Measurements from ENCODE around the gene APPBP2. TPM values are rescaled to one million over a fixed set of nuclear protein-coding genes. Genes with fewer than 3 reads are reported as not detected.

The APPBP2 gene
- total RNA-seq (10 to 100 TPM; 37.5 to 48.0 TPM), polyA plus RNA-seq (ENCODE audit: insufficient read length in 6 of 6) (10 to 100 TPM; 61.2 to 71.9 (median 64.9) TPM)
- long read RNA-seq, donor 1, full-length matches to known transcripts: 8 of 13 reads
- long read RNA-seq, donor 1, partial matches to known transcripts: 5 of 13 reads
- long read RNA-seq, donor 1, other reads (novel, unspliced or antisense): 0 of 13 reads
- long read RNA-seq, donor 2, full-length matches to known transcripts: 7 of 12 reads
- long read RNA-seq, donor 2, partial matches to known transcripts: 5 of 12 reads
- long read RNA-seq, donor 2, other reads (novel, unspliced or antisense): 0 of 12 reads
- long read RNA-seq, donor 3, full-length matches to known transcripts: 10 of 10 reads
- long read RNA-seq, donor 3, partial matches to known transcripts: 0 of 10 reads
- long read RNA-seq, donor 3, other reads (novel, unspliced or antisense): 0 of 10 reads
- long read RNA-seq, donor 4, partial matches to known transcripts: 2 of 3 reads
- long read RNA-seq, donor 4, other reads (novel, unspliced or antisense): 1 of 3 reads
- long read RNA-seq, donor 5, full-length matches to known transcripts: 11 of 27 reads
- long read RNA-seq, donor 5, partial matches to known transcripts: 0 of 27 reads
- long read RNA-seq, donor 5, other reads (novel, unspliced or antisense): 16 of 27 reads
- long read RNA-seq, donor 6, full-length matches to known transcripts: 8 of 8 reads
- long read RNA-seq, donor 6, partial matches to known transcripts: 0 of 8 reads
- long read RNA-seq, donor 6, other reads (novel, unspliced or antisense): 0 of 8 reads
- long read RNA-seq, donor 7, full-length matches to known transcripts: 7 of 7 reads
- long read RNA-seq, donor 7, partial matches to known transcripts: 0 of 7 reads
- long read RNA-seq, donor 7, other reads (novel, unspliced or antisense): 0 of 7 reads
- long read RNA-seq, donor 8, full-length matches to known transcripts: 10 of 10 reads
- long read RNA-seq, donor 8, partial matches to known transcripts: 0 of 10 reads
- long read RNA-seq, donor 8, other reads (novel, unspliced or antisense): 0 of 10 reads
- long read RNA-seq, donor 9: 0 reads
- long read RNA-seq, donor 10, partial matches to known transcripts: 1 of 1 reads
- long read RNA-seq, donor 10, other reads (novel, unspliced or antisense): 0 of 1 reads
- long read RNA-seq, donor 11: 0 reads
- long read RNA-seq, donor 12, full-length matches to known transcripts: 7 of 7 reads
- long read RNA-seq, donor 12, partial matches to known transcripts: 0 of 7 reads
- long read RNA-seq, donor 12, other reads (novel, unspliced or antisense): 0 of 7 reads

GRCh38 chr17:60525685-60526514 lies at the start of gene APPBP2:
Gene APPBP2 (minus strand): TSS chr17:60526242. CDS start chr17:60525931, 311 bp downstream.
- intact Hi-C loops (cut with DNase I): no loop called here
- H3K4me3 ChIP-seq: peak within 1 kb of the TSS; percentile 80 to 82
- peak within 1 kb of the TSS; percentile 98 to 99 for H3K27ac ChIP-seq
- DNase-seq (peak; percentile 86 to 95 (median 93)), ATAC-seq (peak; percentile 97)
- H3K4me1 ChIP-seq: peaks cover 28 to 40% of the 10 kb centered on the region in 2 donors
- no peaks in the 10 kb centered on the region for H3K27me3 ChIP-seq
- TF ChIP-seq CTCF (IDR thresholded peaks at IDR 0.05): no peak
- peaks cover 0 to 2% of the 10 kb centered on the region in 2 donors for H3K36me3 ChIP-seq
- H3K9me3 ChIP-seq: no peaks in the 10 kb centered on the region

GRCh38 chr17:60573236-60574051 lies 47.4 kb upstream of the APPBP2 start:
- Histone ChIP-seq H3K27ac (peak overlapping the region in 1 of 2 donors; percentile 75), H3K27me3 (no peaks in the 10 kb centered on the region), H3K9me3 (no peaks in the 10 kb centered on the region), H3K4me1 (peaks cover 3 to 37% of the 10 kb centered on the region in 2 donors), H3K36me3 (no peaks in the 10 kb centered on the region), H3K4me3 (no peak overlapping the region)
- no peak for TF ChIP-seq CTCF (IDR thresholded peaks at IDR 0.05)
- no peak for DNase-seq
- intact Hi-C loops (cut with DNase I): loop anchor here in 1 of 2 donors (5.0 kb wide), 1 partner anchor 64 kb away; no protein-coding TSS in a partner anchor
- no peak for ATAC-seq

GRCh38 chr17:60565233-60565632 lies 39.2 kb upstream of the APPBP2 start:
- DNase-seq (no peak), ATAC-seq (no peak)
- Histone ChIP-seq H3K4me1 (peaks cover 0 to 5% of the 10 kb centered on the region in 2 donors), H3K27ac (no peak overlapping the region), H3K9me3 (no peaks in the 10 kb centered on the region), H3K27me3 (no peaks in the 10 kb centered on the region), H3K4me3 (no peak overlapping the region), H3K36me3 (no peaks in the 10 kb centered on the region)
- intact Hi-C loops (cut with DNase I): no loop called here
- no peak for TF ChIP-seq CTCF (IDR thresholded peaks at IDR 0.05)

- no peak for TF ChIP-seq CTCF (IDR thresholded peaks at IDR 0.05)
- Histone ChIP-seq H3K27ac (no peak overlapping the region), H3K36me3 (no peaks in the 10 kb centered on the region), H3K4me1 (no peaks in the 10 kb centered on the region), H3K27me3 (no peaks in the 10 kb centered on the region), H3K9me3 (no peaks in the 10 kb centered on the region), H3K4me3 (no peak overlapping the region)
- ATAC-seq (no peak), DNase-seq (no peak)
- intact Hi-C loops (cut with DNase I): no loop called here
Observed at GRCh38 chr17:60563743-60564142, 37.7 kb upstream of the APPBP2 start.
